ENCODE measurements around the gene THSD8. TPM values are rescaled to one million over a fixed set of nuclear protein-coding genes. Genes with fewer than 3 reads are reported as not detected.

The THSD8 gene
- total and polyA plus RNA-seq, 8 donors, result 2.9 to 8.3 (median 5.1) TPM; not detected in 5

DNA sequence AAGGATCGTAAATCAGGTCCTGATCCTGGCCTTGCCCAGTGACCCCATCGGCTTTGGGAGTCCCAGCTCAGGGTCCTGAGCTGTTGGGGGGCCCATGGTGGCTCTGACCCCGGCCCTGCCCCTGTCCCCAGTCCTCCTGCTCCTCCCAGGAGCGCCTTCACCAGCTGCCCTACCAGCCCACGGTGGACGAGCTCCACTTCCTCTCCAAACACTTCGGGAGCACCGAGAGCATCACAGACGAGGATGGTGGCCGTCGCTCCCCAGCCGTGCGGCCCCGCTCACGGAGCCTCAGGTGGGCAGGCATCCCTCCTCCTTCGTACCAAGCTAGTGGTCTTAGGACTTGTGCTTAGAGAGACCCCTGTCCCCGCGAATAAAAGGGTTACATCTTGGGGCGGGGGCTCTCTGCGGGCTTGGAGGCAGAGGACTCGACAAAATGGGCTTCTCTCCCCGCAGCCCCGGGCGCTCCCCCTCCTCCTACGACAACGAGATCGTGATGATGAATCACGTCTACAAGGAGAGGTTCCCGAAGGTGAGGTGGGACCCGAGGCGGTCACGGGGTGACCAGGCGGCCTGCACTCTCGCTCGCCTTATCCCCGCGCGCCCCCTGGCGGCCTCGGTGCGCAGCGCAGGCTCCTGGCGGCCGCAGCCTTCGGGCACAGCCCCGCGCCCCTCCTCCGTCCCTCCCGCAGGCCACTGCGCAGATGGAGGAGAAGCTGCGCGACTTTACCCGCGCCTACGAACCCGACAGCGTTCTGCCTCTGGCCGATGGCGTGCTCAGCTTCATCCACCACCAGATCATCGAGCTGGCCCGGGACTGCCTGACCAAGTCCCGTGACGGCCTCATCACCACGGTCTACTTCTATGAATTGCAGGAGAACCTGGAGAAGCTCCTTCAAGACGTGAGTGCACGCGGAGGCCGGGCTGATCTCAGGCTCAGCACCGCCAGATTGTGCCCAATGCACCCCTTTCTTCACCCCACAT, 45.6 kb downstream of the THSD8 start:
- H3K4me3 ChIP-seq, result peak overlapping the region; percentile 12 to 39 (median 18)

More for the DNA sequence above, 45.6 kb downstream of the THSD8 start:
- intact Hi-C loops (cut with DNase I; ENCODE audit: low total_unique reads), result loop anchor here (5.0 kb wide), 1 partner anchor 85 kb away; no protein-coding TSS in a partner anchor
- TF ChIP-seq POLR2A (IDR thresholded peaks at IDR 0.05) (no peak), EP300 (IDR thresholded peaks at IDR 0.05) (no peak), POLR2AphosphoS5 (IDR thresholded peaks at IDR 0.05) (peak in 2 of 3 donors; percentile 31 to 82)
- TF ChIP-seq, protein P1, sequence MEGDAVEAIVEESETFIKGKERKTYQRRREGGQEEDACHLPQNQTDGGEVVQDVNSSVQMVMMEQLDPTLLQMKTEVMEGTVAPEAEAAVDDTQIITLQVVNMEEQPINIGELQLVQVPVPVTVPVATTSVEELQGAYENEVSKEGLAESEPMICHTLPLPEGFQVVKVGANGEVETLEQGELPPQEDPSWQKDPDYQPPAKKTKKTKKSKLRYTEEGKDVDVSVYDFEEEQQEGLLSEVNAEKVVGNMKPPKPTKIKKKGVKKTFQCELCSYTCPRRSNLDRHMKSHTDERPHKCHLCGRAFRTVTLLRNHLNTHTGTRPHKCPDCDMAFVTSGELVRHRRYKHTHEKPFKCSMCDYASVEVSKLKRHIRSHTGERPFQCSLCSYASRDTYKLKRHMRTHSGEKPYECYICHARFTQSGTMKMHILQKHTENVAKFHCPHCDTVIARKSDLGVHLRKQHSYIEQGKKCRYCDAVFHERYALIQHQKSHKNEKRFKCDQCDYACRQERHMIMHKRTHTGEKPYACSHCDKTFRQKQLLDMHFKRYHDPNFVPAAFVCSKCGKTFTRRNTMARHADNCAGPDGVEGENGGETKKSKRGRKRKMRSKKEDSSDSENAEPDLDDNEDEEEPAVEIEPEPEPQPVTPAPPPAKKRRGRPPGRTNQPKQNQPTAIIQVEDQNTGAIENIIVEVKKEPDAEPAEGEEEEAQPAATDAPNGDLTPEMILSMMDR (IDR thresholded peaks at IDR 0.05), result peak in 6 of 7 experiments; percentile 30 to 100 (median 99)
- H3K36me3 ChIP-seq, result no peaks in the 10 kb centered on the region
- H3K27ac ChIP-seq, result no peak overlapping the region
- H3K4me1 ChIP-seq, result peaks cover 9 to 11% (median 10%) of the 10 kb centered on the region in 4 donors
- H3K9me3 ChIP-seq, result no peaks in the 10 kb centered on the region
- 7 to 21% (median 12%) methylated on average over 19 to 69 of the region's 69 CpGs for WGBS, 5 donors
- peaks cover 5 to 60% (median 14%) of the 10 kb centered on the region in 3 donors for H3K27me3 ChIP-seq
- DNase-seq, result peak; percentile 93 to 95

Small RNA genes lying within 50 kb of the gene (small RNA-seq; reads per million reads assigned to genes)
- 0 to 0.46 (median 0.05) reads per million in 4 donors for gene MIR5684
- 0 reads per million in 4 donors for gene MIR6794

Other genes with a start within 250 kb of the THSD8 start
- gene ZNF490, start 191.3 kb upstream of the THSD8 start, total RNA-seq, result 1 to 10 TPM in 4 of 5 donors, not detected in 1; 4.1 to 7.5 (median 5.6) TPM
- under 1 TPM in 2 of 3 donors, not detected in 1; 0.25 to 0.44 TPM for gene ZNF490, start 191.3 kb upstream of the THSD8 start, polyA plus RNA-seq
- 10 to 100 TPM; 14.0 to 33.0 (median 25.8) TPM for gene ZNF791, start 191.1 kb upstream of the THSD8 start, total RNA-seq
- gene ZNF791, start 191.1 kb upstream of the THSD8 start, polyA plus RNA-seq, result 1 to 10 TPM; 4.7 to 7.2 (median 5.3) TPM
- gene MAN2B1, start 135.3 kb upstream of the THSD8 start, total RNA-seq, result 100 to 1,000 TPM in 4 of 5 donors, 10 to 100 TPM in 1; 41.7 to 429 (median 117) TPM
- gene MAN2B1, start 135.3 kb upstream of the THSD8 start, polyA plus RNA-seq, result 10 to 100 TPM; 20.6 to 59.0 (median 42.1) TPM
- gene WDR83, start 135.3 kb upstream of the THSD8 start, total RNA-seq, result 10 to 100 TPM in 1 of 5 donors, 1 to 10 TPM in 4; 1.4 to 12.9 (median 9.6) TPM
- 10 to 100 TPM; 20.6 to 33.4 (median 32.7) TPM for gene WDR83, start 135.3 kb upstream of the THSD8 start, polyA plus RNA-seq
- 100 to 1,000 TPM in 2 of 5 donors, 10 to 100 TPM in 3; 51.7 to 287 (median 82.6) TPM for gene DHPS, start 120.2 kb upstream of the THSD8 start, total RNA-seq
- 10 to 100 TPM; 65.1 to 76.0 (median 75.0) TPM for gene DHPS, start 120.2 kb upstream of the THSD8 start, polyA plus RNA-seq
- not detected for gene GNG14, start 114.1 kb upstream of the THSD8 start, total RNA-seq
- not detected for gene GNG14, start 114.1 kb upstream of the THSD8 start, polyA plus RNA-seq
- 10 to 100 TPM in 1 of 5 donors, 1 to 10 TPM in 3, under 1 TPM in 1; 0.29 to 10.9 (median 2.7) TPM for gene FBXW9, start 105.4 kb upstream of the THSD8 start, total RNA-seq
- 1 to 10 TPM; 4.6 to 9.8 (median 5.8) TPM for gene FBXW9, start 105.4 kb upstream of the THSD8 start, polyA plus RNA-seq
- gene TNPO2, start 78.1 kb upstream of the THSD8 start, total RNA-seq, result 100 to 1,000 TPM in 1 of 5 donors, 10 to 100 TPM in 4; 20.6 to 143 (median 59.8) TPM
- 10 to 100 TPM; 13.7 to 18.5 (median 17.2) TPM for gene TNPO2, start 78.1 kb upstream of the THSD8 start, polyA plus RNA-seq
- 100 to 1,000 TPM; 104 to 687 (median 176) TPM for gene TRIR, start 67.4 kb upstream of the THSD8 start, total RNA-seq
- 100 to 1,000 TPM; 341 to 367 (median 348) TPM for gene TRIR, start 67.4 kb upstream of the THSD8 start, polyA plus RNA-seq
- 10 to 100 TPM in 3 of 5 donors, 1 to 10 TPM in 1, under 1 TPM in 1; 0.89 to 27.2 (median 15.5) TPM for gene GET3, start 64.6 kb upstream of the THSD8 start, total RNA-seq
- gene GET3, start 64.6 kb upstream of the THSD8 start, polyA plus RNA-seq, result 10 to 100 TPM; 55.1 to 90.4 (median 75.5) TPM
- gene BEST2, start 50.3 kb upstream of the THSD8 start, total RNA-seq, result 100 to 1,000 TPM in 1 of 5 donors, not detected in 4; 165 TPM
- gene BEST2, start 50.3 kb upstream of the THSD8 start, polyA plus RNA-seq, result under 1 TPM in 1 of 3 donors, not detected in 2; 0.08 TPM
- gene HOOK2, start 26.5 kb upstream of the THSD8 start, total RNA-seq, result 100 to 1,000 TPM in 3 of 5 donors, 10 to 100 TPM in 2; 33.0 to 797 (median 303) TPM
- gene HOOK2, start 26.5 kb upstream of the THSD8 start, polyA plus RNA-seq, result 10 to 100 TPM; 30.1 to 74.1 (median 66.7) TPM
- gene JUNB, start 10.6 kb upstream of the THSD8 start, total RNA-seq, result 100 to 1,000 TPM; 178 to 625 (median 336) TPM
- gene JUNB, start 10.6 kb upstream of the THSD8 start, polyA plus RNA-seq, result 100 to 1,000 TPM; 128 to 152 (median 136) TPM
- gene PRDX2, start 269 bp upstream of the THSD8 start, total RNA-seq, result 100 to 1,000 TPM; 118 to 284 (median 129) TPM
- gene PRDX2, start 269 bp upstream of the THSD8 start, polyA plus RNA-seq, result 100 to 1,000 TPM; 213 to 257 (median 240) TPM
- gene RNASEH2A, start 4.5 kb downstream of the THSD8 start, total RNA-seq, result 10 to 100 TPM in 2 of 5 donors, 1 to 10 TPM in 2, under 1 TPM in 1; 0.45 to 36.2 (median 6.2) TPM
- gene RNASEH2A, start 4.5 kb downstream of the THSD8 start, polyA plus RNA-seq, result 10 to 100 TPM in 1 of 3 donors, 1 to 10 TPM in 2; 5.4 to 10.6 (median 6.4) TPM
- gene RTBDN, start 32.5 kb downstream of the THSD8 start, total RNA-seq, result not detected
- under 1 TPM in 1 of 3 donors, not detected in 2; 0.53 TPM for gene RTBDN, start 32.5 kb downstream of the THSD8 start, polyA plus RNA-seq
- 10 to 100 TPM in 1 of 5 donors, 1 to 10 TPM in 3, not detected in 1; 1.3 to 33.9 (median 5.9) TPM for gene MAST1, start 36.4 kb downstream of the THSD8 start, total RNA-seq
- 1 to 10 TPM in 1 of 3 donors, under 1 TPM in 2; 0.43 to 1.1 (median 0.56) TPM for gene MAST1, start 36.4 kb downstream of the THSD8 start, polyA plus RNA-seq
- gene DNASE2, start 79.4 kb downstream of the THSD8 start, total RNA-seq, result 10 to 100 TPM; 11.9 to 53.1 (median 30.4) TPM
- gene DNASE2, start 79.4 kb downstream of the THSD8 start, polyA plus RNA-seq, result 10 to 100 TPM in 2 of 3 donors, 1 to 10 TPM in 1; 9.0 to 26.2 (median 20.3) TPM
- gene KLF1, start 85.1 kb downstream of the THSD8 start, total RNA-seq, result under 1 TPM in 1 of 5 donors, not detected in 4; 0.18 TPM
- gene KLF1, start 85.1 kb downstream of the THSD8 start, polyA plus RNA-seq, result under 1 TPM in 2 of 3 donors, not detected in 1; 0.05 to 0.19 TPM
- gene GCDH, start 89.1 kb downstream of the THSD8 start, total RNA-seq, result 10 to 100 TPM in 4 of 5 donors, not detected in 1; 17.5 to 30.8 (median 23.9) TPM
- gene GCDH, start 89.1 kb downstream of the THSD8 start, polyA plus RNA-seq, result 10 to 100 TPM; 21.6 to 26.6 (median 24.0) TPM
- not detected for gene SYCE2, start 117.2 kb downstream of the THSD8 start, total RNA-seq
- gene SYCE2, start 117.2 kb downstream of the THSD8 start, polyA plus RNA-seq, result under 1 TPM in 1 of 3 donors, not detected in 2; 0.23 TPM
- 100 to 1,000 TPM in 1 of 5 donors, 10 to 100 TPM in 4; 27.2 to 125 (median 51.9) TPM for gene FARSA, start 131.6 kb downstream of the THSD8 start, total RNA-seq
- 10 to 100 TPM; 34.7 to 40.3 (median 39.4) TPM for gene FARSA, start 131.6 kb downstream of the THSD8 start, polyA plus RNA-seq
- gene CALR, start 136.5 kb downstream of the THSD8 start, total RNA-seq, result 100 to 1,000 TPM; 337 to 947 (median 504) TPM
- gene CALR, start 136.5 kb downstream of the THSD8 start, polyA plus RNA-seq, result 100 to 1,000 TPM in 2 of 3 donors, 10 to 100 TPM in 1; 71.2 to 236 (median 158) TPM
- 100 to 1,000 TPM in 3 of 5 donors, 10 to 100 TPM in 2; 44.1 to 144 (median 103) TPM for gene RAD23A, start 143.8 kb downstream of the THSD8 start, total RNA-seq
- 100 to 1,000 TPM; 101 to 141 (median 106) TPM for gene RAD23A, start 143.8 kb downstream of the THSD8 start, polyA plus RNA-seq
- 10 to 100 TPM in 4 of 5 donors, 1 to 10 TPM in 1; 1.8 to 93.3 (median 25.9) TPM for gene GADD45GIP1, start 155.2 kb downstream of the THSD8 start, total RNA-seq
- 10 to 100 TPM; 59.0 to 75.4 (median 61.8) TPM for gene GADD45GIP1, start 155.2 kb downstream of the THSD8 start, polyA plus RNA-seq
- under 1 TPM in 1 of 5 donors, not detected in 4; 0.58 TPM for gene DAND5, start 167.5 kb downstream of the THSD8 start, total RNA-seq
- gene DAND5, start 167.5 kb downstream of the THSD8 start, polyA plus RNA-seq, result under 1 TPM in 2 of 3 donors, not detected in 1; 0.12 to 0.13 TPM
- gene NFIX, start 193.4 kb downstream of the THSD8 start, total RNA-seq, result 100 to 1,000 TPM in 1 of 5 donors, 10 to 100 TPM in 4; 14.0 to 183 (median 63.3) TPM
- 10 to 100 TPM; 11.5 to 45.0 (median 30.2) TPM for gene NFIX, start 193.4 kb downstream of the THSD8 start, polyA plus RNA-seq